Skeletal muscle satellite cell (primary cell): ENCODE measurements around the gene CCDC152.

ENCODE experiments used
- H3K27me3 ChIP-seq: 2 replicates; pipeline ENCODE4 v1.7.0; 2013; ENCODE audit warnings: low read length; ENCODE audit not compliant: control insufficient read depth, insufficient read depth
- H3K36me3 ChIP-seq: 2 replicates; pipeline ENCODE4 v1.7.0; 2013; ENCODE audit warnings: mild to moderate bottlenecking, control low read depth, low read length; ENCODE audit not compliant: insufficient read depth
- H3K4me1 ChIP-seq: 2 replicates; pipeline ENCODE4 v1.7.0; 2013; ENCODE audit warnings: low read length; ENCODE audit not compliant: control insufficient read depth, insufficient read depth
- H3K4me2 ChIP-seq: 2 replicates; pipeline ENCODE4 v1.7.0; 2013; ENCODE audit warnings: mild to moderate bottlenecking, low read length
- H3K4me3 ChIP-seq: 2 replicates; pipeline ENCODE4 v1.7.0; 2013; ENCODE audit warnings: low read length
- H3K9ac ChIP-seq: 2 replicates; pipeline ENCODE4 v1.7.0; 2013; ENCODE audit warnings: mild to moderate bottlenecking, low read depth, low read length, moderate library complexity
- H3K9me3 ChIP-seq: replicated peaks from 2 replicates; pipeline ENCODE4 v1.7.0; 2013; ENCODE audit warnings: mild to moderate bottlenecking, control low read depth, low read length

CCDC152 gene

GRCh38 chr5:42750507-42750906 is 6.1 kb upstream of the CCDC152 start:
- Histone ChIP-seq H3K27me3 (no peaks in the 10 kb centered on the region), H3K9ac (no peak overlapping the region), H3K4me3 (no peak overlapping the region), H3K9me3 (no peaks in the 10 kb centered on the region), H3K4me2 (no peak overlapping the region), H3K4me1 (no peaks in the 10 kb centered on the region), H3K36me3 (no peaks in the 10 kb centered on the region)

GRCh38 chr5:42751044-42751443 is 5.6 kb upstream of the CCDC152 start:
- Histone ChIP-seq H3K9me3 (no peaks in the 10 kb centered on the region), H3K9ac (no peak overlapping the region), H3K4me1 (no peaks in the 10 kb centered on the region), H3K4me3 (no peak overlapping the region), H3K4me2 (no peak overlapping the region), H3K36me3 (no peaks in the 10 kb centered on the region), H3K27me3 (no peaks in the 10 kb centered on the region)

GRCh38 chr5:42753099-42753498 is 3.5 kb upstream of the CCDC152 start:
- no peak overlapping the region for H3K9ac ChIP-seq
- H3K4me2 ChIP-seq = no peak overlapping the region
- no peak overlapping the region for H3K4me3 ChIP-seq
- no peaks in the 10 kb centered on the region for H3K4me1 ChIP-seq
- H3K27me3 ChIP-seq = no peaks in the 10 kb centered on the region
- no peaks in the 10 kb centered on the region for H3K9me3 ChIP-seq
- H3K36me3 ChIP-seq = no peaks in the 10 kb centered on the region

GRCh38 chr5:42759456-42759855 is 2.8 kb downstream of the CCDC152 start:
- Histone ChIP-seq H3K36me3 (no peaks in the 10 kb centered on the region), H3K27me3 (no peaks in the 10 kb centered on the region), H3K4me2 (no peak overlapping the region), H3K4me3 (no peak overlapping the region), H3K9ac (no peak overlapping the region), H3K4me1 (no peaks in the 10 kb centered on the region), H3K9me3 (no peaks in the 10 kb centered on the region)

- H3K4me3 ChIP-seq = no peak overlapping the region
- H3K9ac ChIP-seq = no peak overlapping the region
- H3K9me3 ChIP-seq = no peaks in the 10 kb centered on the region
- H3K4me1 ChIP-seq = no peaks in the 10 kb centered on the region
- H3K36me3 ChIP-seq = no peaks in the 10 kb centered on the region
- H3K27me3 ChIP-seq = no peaks in the 10 kb centered on the region
- H3K4me2 ChIP-seq = no peak overlapping the region
These were observed 3.8 kb downstream of the CCDC152 start for GRCh38 chr5:42760426-42760825.

- H3K4me3 ChIP-seq = no peak overlapping the region
- H3K9ac ChIP-seq = no peak overlapping the region
- H3K4me1 ChIP-seq = no peaks in the 10 kb centered on the region
- H3K27me3 ChIP-seq = no peaks in the 10 kb centered on the region
- no peaks in the 10 kb centered on the region for H3K9me3 ChIP-seq
- no peaks in the 10 kb centered on the region for H3K36me3 ChIP-seq
- H3K4me2 ChIP-seq = no peak overlapping the region
These were observed 5.2 kb downstream of the CCDC152 start for GRCh38 chr5:42761791-42762190.

GRCh38 chr5:42767491-42768105 is 11.0 kb downstream of the CCDC152 start:
- Histone ChIP-seq H3K4me2 (no peak overlapping the region), H3K4me1 (no peaks in the 10 kb centered on the region), H3K36me3 (no peaks in the 10 kb centered on the region), H3K4me3 (no peak overlapping the region), H3K9me3 (no peaks in the 10 kb centered on the region), H3K9ac (no peak overlapping the region), H3K27me3 (peaks cover 3% of the 10 kb centered on the region)

- Histone ChIP-seq H3K9me3 (no peaks in the 10 kb centered on the region), H3K4me1 (no peaks in the 10 kb centered on the region), H3K4me2 (no peak overlapping the region), H3K36me3 (no peaks in the 10 kb centered on the region), H3K4me3 (no peak overlapping the region), H3K9ac (no peak overlapping the region), H3K27me3 (peaks cover 3% of the 10 kb centered on the region)
These were observed 11.5 kb downstream of the CCDC152 start for GRCh38 chr5:42768106-42768504.

- Histone ChIP-seq H3K27me3 (peaks cover 3% of the 10 kb centered on the region), H3K4me2 (no peak overlapping the region), H3K4me3 (no peak overlapping the region), H3K36me3 (no peaks in the 10 kb centered on the region), H3K9me3 (no peaks in the 10 kb centered on the region), H3K4me1 (no peaks in the 10 kb centered on the region), H3K9ac (no peak overlapping the region)
These were observed 13.4 kb downstream of the CCDC152 start for GRCh38 chr5:42770003-42770402.

- H3K9ac ChIP-seq = no peak overlapping the region
- peak overlapping the region; percentile 60 for H3K4me2 ChIP-seq
- H3K9me3 ChIP-seq = no peaks in the 10 kb centered on the region
- H3K4me1 ChIP-seq = no peaks in the 10 kb centered on the region
- no peaks in the 10 kb centered on the region for H3K36me3 ChIP-seq
- peaks cover 3% of the 10 kb centered on the region for H3K27me3 ChIP-seq
- H3K4me3 ChIP-seq = peak overlapping the region; percentile 38
These were observed 15.8 kb downstream of the CCDC152 start for GRCh38 chr5:42772265-42772993.

GRCh38 chr5:42779083-42779482 is 22.5 kb downstream of the CCDC152 start:
- Histone ChIP-seq H3K4me1 (no peaks in the 10 kb centered on the region), H3K4me2 (no peak overlapping the region), H3K4me3 (no peak overlapping the region), H3K36me3 (no peaks in the 10 kb centered on the region), H3K9ac (no peak overlapping the region), H3K9me3 (no peaks in the 10 kb centered on the region), H3K27me3 (no peaks in the 10 kb centered on the region)

GRCh38 chr5:42781584-42781983 is 25.0 kb downstream of the CCDC152 start:
- Histone ChIP-seq H3K4me2 (no peak overlapping the region), H3K36me3 (no peaks in the 10 kb centered on the region), H3K4me1 (no peaks in the 10 kb centered on the region), H3K9me3 (no peaks in the 10 kb centered on the region), H3K9ac (no peak overlapping the region), H3K4me3 (no peak overlapping the region), H3K27me3 (no peaks in the 10 kb centered on the region)
